Neutrophil (primary cell): Measurements from ENCODE around the gene VWA5B1.

ENCODE experiments used
- H3K27ac ChIP-seq: fragments of 200-600 bp; sonication (generic); 2 replicates; pipeline ENCODE4 v1.5.1; 2016; ENCODE audit warnings: mild to moderate bottlenecking, moderate library complexity
- H3K27me3 ChIP-seq: fragments of 200-600 bp; sonication (generic); 2 replicates; pipeline ENCODE4 v1.6.0; 2016; ENCODE audit warnings: mild to moderate bottlenecking
- H3K36me3 ChIP-seq: fragments of 200-600 bp; sonication (generic); 2 replicates; pipeline ENCODE4 v1.5.1; 2017
- H3K4me1 ChIP-seq, 2 experiments: fragments of 200-600 bp in 1 of 2; sonication (generic) in 1 of 2; 1 replicate in 1 of 2; 2 replicates in 1 of 2; pipeline versions ENCODE4 v1.5.1 to v1.6.1; 2013 to 2016; ENCODE audit warnings: low read depth in 1 of 2, low read length in 1 of 2, mild to moderate bottlenecking in 1 of 2, moderate library complexity in 1 of 2; ENCODE audit not compliant: control insufficient read depth in 1 of 2, insufficient read depth in 1 of 2
- H3K4me3 ChIP-seq, 2 experiments: fragments of 200-600 bp in 1 of 2; sonication (generic) in 1 of 2; 1 replicate in 1 of 2; 2 replicates in 1 of 2; pipeline ENCODE4 v1.5.1; 2013 to 2016; ENCODE audit warnings: low read depth in 1 of 2, low read length in 1 of 2, mild to moderate bottlenecking in 1 of 2, moderate library complexity in 1 of 2
- H3K9me3 ChIP-seq: fragments of 200-600 bp; sonication (generic); 2 replicates; pipeline ENCODE4 v1.5.1; 2016
- TF ChIP-seq, protein P1 (sequence below): fragments of 200-600 bp; sonication (generic); IDR thresholded peaks from 2 replicates; pipeline ENCODE4 v1.5.1; 2016; ENCODE audit warnings: antibody characterized with exemption

Gene VWA5B1

GRCh38 chr1:20291645-20292084, 990 bp downstream of the VWA5B1 start:
- H3K27ac ChIP-seq, result no peak overlapping the region
- peaks cover 78% of the 10 kb centered on the region for H3K27me3 ChIP-seq
- TF ChIP-seq, protein P1, sequence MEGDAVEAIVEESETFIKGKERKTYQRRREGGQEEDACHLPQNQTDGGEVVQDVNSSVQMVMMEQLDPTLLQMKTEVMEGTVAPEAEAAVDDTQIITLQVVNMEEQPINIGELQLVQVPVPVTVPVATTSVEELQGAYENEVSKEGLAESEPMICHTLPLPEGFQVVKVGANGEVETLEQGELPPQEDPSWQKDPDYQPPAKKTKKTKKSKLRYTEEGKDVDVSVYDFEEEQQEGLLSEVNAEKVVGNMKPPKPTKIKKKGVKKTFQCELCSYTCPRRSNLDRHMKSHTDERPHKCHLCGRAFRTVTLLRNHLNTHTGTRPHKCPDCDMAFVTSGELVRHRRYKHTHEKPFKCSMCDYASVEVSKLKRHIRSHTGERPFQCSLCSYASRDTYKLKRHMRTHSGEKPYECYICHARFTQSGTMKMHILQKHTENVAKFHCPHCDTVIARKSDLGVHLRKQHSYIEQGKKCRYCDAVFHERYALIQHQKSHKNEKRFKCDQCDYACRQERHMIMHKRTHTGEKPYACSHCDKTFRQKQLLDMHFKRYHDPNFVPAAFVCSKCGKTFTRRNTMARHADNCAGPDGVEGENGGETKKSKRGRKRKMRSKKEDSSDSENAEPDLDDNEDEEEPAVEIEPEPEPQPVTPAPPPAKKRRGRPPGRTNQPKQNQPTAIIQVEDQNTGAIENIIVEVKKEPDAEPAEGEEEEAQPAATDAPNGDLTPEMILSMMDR, result no peak
- no peaks in the 10 kb centered on the region for H3K9me3 ChIP-seq
- no peak overlapping the region for H3K4me3 ChIP-seq
- H3K36me3 ChIP-seq, result no peaks in the 10 kb centered on the region
- no peaks in the 10 kb centered on the region for H3K4me1 ChIP-seq

GRCh38 chr1:20298626-20299025, 8.0 kb downstream of the VWA5B1 start:
- Histone ChIP-seq H3K27ac (no peak overlapping the region), H3K4me1 (no peaks in the 10 kb centered on the region), H3K36me3 (no peaks in the 10 kb centered on the region), H3K9me3 (no peaks in the 10 kb centered on the region), H3K27me3 (peaks cover 30% of the 10 kb centered on the region), H3K4me3 (no peak overlapping the region)
- TF ChIP-seq, protein P1, result no peak

GRCh38 chr1:20301463-20302107, 10.9 kb downstream of the VWA5B1 start:
- Histone ChIP-seq H3K4me3 (no peak overlapping the region), H3K27me3 (peaks cover 12% of the 10 kb centered on the region), H3K4me1 (no peaks in the 10 kb centered on the region), H3K9me3 (no peaks in the 10 kb centered on the region), H3K36me3 (no peaks in the 10 kb centered on the region), H3K27ac (no peak overlapping the region)
- TF ChIP-seq, protein P1, result no peak

DNA sequence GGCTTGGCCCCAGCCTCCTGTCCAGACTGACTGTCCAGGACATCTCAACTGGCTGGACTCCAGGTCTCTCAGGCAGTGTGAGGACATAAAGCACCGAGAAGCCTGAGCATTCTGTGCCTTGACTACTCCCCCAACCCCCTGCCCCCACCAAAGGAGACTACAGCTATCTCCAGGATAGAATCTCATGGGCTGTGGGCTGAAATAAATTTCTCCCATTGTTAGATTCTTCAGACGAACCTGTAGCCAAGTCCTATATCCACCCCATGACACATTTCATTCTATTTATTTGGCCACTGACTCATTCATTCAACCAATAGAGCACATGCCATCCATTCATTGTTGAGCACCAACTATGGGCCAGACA, 11.4 kb downstream of the VWA5B1 start:
- Histone ChIP-seq H3K27ac (no peak overlapping the region), H3K27me3 (peaks cover 7% of the 10 kb centered on the region), H3K36me3 (no peaks in the 10 kb centered on the region), H3K9me3 (no peaks in the 10 kb centered on the region), H3K4me3 (no peak overlapping the region), H3K4me1 (no peaks in the 10 kb centered on the region)
- TF ChIP-seq, protein P1, result no peak

- Histone ChIP-seq H3K27ac (no peak overlapping the region), H3K9me3 (no peaks in the 10 kb centered on the region), H3K4me1 (no peaks in the 10 kb centered on the region), H3K27me3 (no peaks in the 10 kb centered on the region), H3K4me3 (no peak overlapping the region), H3K36me3 (no peaks in the 10 kb centered on the region)
- TF ChIP-seq, protein P1, result no peak
These were observed 16.4 kb downstream of the VWA5B1 start for GRCh38 chr1:20307026-20307425.
